Body of pancreas (tissue), 4 donors: ENCODE measurements around the gene SPRED1. TPM values are rescaled to one million over a fixed set of nuclear protein-coding genes. Genes with fewer than 3 reads are reported as not detected.

Experiments
- ATAC-seq: fragments of 150-250 bp; one replicate; pipeline ENCODE4 v1.9.1; 2016
- DNase-seq, 4 donors: peaks; one replicate each; pipeline ENCODE4 v3.0.0-alpha.2; 2019
- H3K27ac ChIP-seq, 4 donors: fragments of 200-600 bp; sonication (generic); 1 replicate in 3 of 4; 2 replicates in 1 of 4; pipeline versions ENCODE4 v1.5.1 to v1.6.1; 2016 to 2019; ENCODE audit warnings: mild to moderate bottlenecking in 1 of 4, mixed read lengths in 1 of 4, moderate library complexity in 1 of 4
- H3K27me3 ChIP-seq, 2 donors: fragments of 200-600 bp; sonication (generic); one replicate each; pipeline ENCODE4 v1.6.0; 2016; ENCODE audit warnings: mild to moderate bottlenecking in 1 of 2
- H3K36me3 ChIP-seq, 2 donors: fragments of 200-600 bp; sonication (generic); replicated peaks in 1 of 2; 2 replicates each; pipeline ENCODE4 v1.5.1; 2016; ENCODE audit warnings: low read depth in 2 of 2; ENCODE audit not compliant: insufficient read depth in 1 of 2
- H3K4me1 ChIP-seq: fragments of 200-600 bp; sonication (generic); one replicate; pipeline ENCODE4 v1.6.0; 2016
- H3K4me3 ChIP-seq, 2 donors: fragments of 200-600 bp; sonication (generic); 1 replicate in 1 of 2; 2 replicates in 1 of 2; pipeline ENCODE4 v1.5.1; 2016 to 2019
- H3K9me3 ChIP-seq, 3 donors: fragments of 200-600 bp; sonication (generic); 1 replicate in 2 of 3; 2 replicates in 1 of 3; pipeline ENCODE4 v1.5.1; 2016
- CTCF ChIP-seq, 7 experiments: fragments of 450-650 bp in 4 of 7; fragments of 200-600 bp in 3 of 7; sonication (generic) in 3 of 7; IDR thresholded peaks; one replicate each; pipeline ENCODE4 v1.5.1; 2016 to 2019; ENCODE audit warnings: antibody characterized with exemption in 7 of 7
- POLR2A ChIP-seq, 3 donors: fragments of 450-650 bp; IDR thresholded peaks; one replicate each; pipeline ENCODE4 v1.6.1; 2016; ENCODE audit warnings: antibody characterized with exemption in 3 of 3, mild to moderate bottlenecking in 2 of 3
- WGBS, 2 donors: methylation state at CpG; one replicate each; pipeline ENCODE4 v1.1.5; 2017; 5-methylcytosine and 5-hydroxymethylcytosine counted together
- intact Hi-C: fragments of 100-400 bp; cut with DNase I; formaldehyde crosslinking; loops from one replicate; pipeline ENCODE4 v1.15.1; 2023
- total RNA-seq, 2 donors: library from RNA; depleted of rRNA; stranded (reverse); fragments of >200 nt; gene quantifications; one replicate each; pipeline ENCODE4 v1.1.0, GENCODE V29; 2016

The SPRED1 gene
- total RNA-seq, 2 donors from 2014 or later: 11.7 to 12.9 TPM

GRCh38 chr15:38263251-38263650 lies 10.6 kb downstream of the SPRED1 start:
- no peak for ATAC-seq
- Histone ChIP-seq H3K27ac (no peak overlapping the region), H3K9me3 (no peaks in the 10 kb centered on the region), H3K36me3 (no peaks in the 10 kb centered on the region), H3K4me1 (no peaks in the 10 kb centered on the region), H3K27me3 (no peaks in the 10 kb centered on the region), H3K4me3 (no peak overlapping the region)
- 97 to 98% methylated on average over 3 of the region's 3 CpGs for WGBS, 2 donors
- intact Hi-C loops: no loop called here
- TF ChIP-seq CTCF (IDR thresholded peaks at IDR 0.05): no peak
- TF ChIP-seq POLR2A (IDR thresholded peaks at IDR 0.05): no peak
- DNase-seq: no peak

DNA sequence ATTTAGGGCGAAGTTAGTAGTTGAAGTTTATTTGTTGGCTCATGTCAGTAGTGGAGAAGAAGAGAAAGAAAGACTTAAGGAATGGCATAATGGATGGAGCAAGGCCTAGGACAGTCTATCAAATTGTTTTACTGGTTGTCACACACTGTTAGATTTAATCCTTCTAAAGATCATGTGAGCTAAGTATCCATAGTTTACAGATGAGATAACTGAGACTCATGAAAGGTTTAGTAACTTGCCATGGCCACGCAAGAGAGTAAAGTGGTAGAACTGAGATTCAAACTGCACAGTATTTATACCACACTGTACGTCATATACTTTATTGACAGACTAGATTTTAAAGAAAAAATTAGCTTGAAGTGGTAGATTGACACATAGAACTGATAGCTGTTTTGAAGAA lies 11.4 kb downstream of the SPRED1 start:
- Histone ChIP-seq H3K27ac (no peak overlapping the region), H3K36me3 (no peaks in the 10 kb centered on the region), H3K9me3 (no peaks in the 10 kb centered on the region), H3K4me3 (no peak overlapping the region), H3K27me3 (no peaks in the 10 kb centered on the region), H3K4me1 (no peaks in the 10 kb centered on the region)
- 83 to 86% methylated on average over 3 of the region's 3 CpGs for whole genome bisulfite sequencing, 2 donors
- TF ChIP-seq CTCF (IDR thresholded peaks at IDR 0.05): no peak
- TF ChIP-seq POLR2A (IDR thresholded peaks at IDR 0.05): no peak
- DNase-seq: no peak
- intact Hi-C loops: no loop called here
- ATAC-seq: no peak

DNA sequence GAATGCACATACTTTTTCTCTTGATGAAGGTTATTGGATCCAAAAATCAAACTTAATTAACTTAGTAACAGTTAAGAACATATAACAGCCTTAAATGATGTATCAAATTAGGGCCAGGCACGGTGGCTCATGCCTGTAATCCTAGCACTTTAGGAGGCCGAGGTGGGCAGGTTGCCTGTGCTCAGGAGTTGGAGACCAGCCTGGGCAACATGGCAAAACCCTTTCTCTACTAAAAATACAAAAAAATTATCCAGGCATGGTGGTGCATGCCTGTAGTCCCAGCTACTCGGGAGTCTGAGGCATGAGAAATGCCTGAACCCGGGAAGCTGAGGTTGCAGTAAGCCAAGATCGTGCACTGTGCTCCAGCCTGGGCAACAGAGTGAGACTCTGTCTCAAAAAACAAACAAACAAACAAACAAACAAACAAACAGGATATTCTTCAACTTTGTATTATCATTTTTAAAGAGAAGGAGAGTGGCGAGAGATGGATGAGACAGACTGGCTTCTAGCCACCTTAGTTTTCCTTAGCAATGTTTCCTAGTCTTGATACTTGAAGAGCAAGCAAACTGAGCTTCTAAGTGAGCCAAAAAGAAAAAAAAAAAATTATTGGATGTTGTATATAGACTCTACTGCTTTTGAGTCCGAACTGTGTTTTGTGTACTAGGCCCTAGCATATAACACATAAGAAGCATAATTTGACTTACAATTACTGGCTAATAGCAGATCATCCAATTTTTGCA lies 13.8 kb downstream of the SPRED1 start:
- no peaks in the 10 kb centered on the region for H3K9me3 ChIP-seq
- no peaks in the 10 kb centered on the region for H3K36me3 ChIP-seq
- 70 to 73% methylated on average over 7 of the region's 7 CpGs for WGBS, 2 donors
- no peak for ATAC-seq
- intact Hi-C loops: no loop called here
- H3K4me3 ChIP-seq: no peak overlapping the region
- no peaks in the 10 kb centered on the region for H3K4me1 ChIP-seq
- no peaks in the 10 kb centered on the region for H3K27me3 ChIP-seq
- TF ChIP-seq POLR2A (IDR thresholded peaks at IDR 0.05) (no peak), CTCF (IDR thresholded peaks at IDR 0.05) (no peak)
- no peak for DNase-seq
- no peak overlapping the region for H3K27ac ChIP-seq

- no peak overlapping the region for H3K27ac ChIP-seq
- peaks cover 4% of the 10 kb centered on the region for H3K4me1 ChIP-seq
- 87 to 88% methylated on average over 3 of the region's 3 CpGs for WGBS, 2 donors
- TF ChIP-seq CTCF (IDR thresholded peaks at IDR 0.05): no peak
- H3K9me3 ChIP-seq: no peaks in the 10 kb centered on the region
- no peaks in the 10 kb centered on the region for H3K27me3 ChIP-seq
- no peaks in the 10 kb centered on the region for H3K36me3 ChIP-seq
- DNase-seq: no peak
- intact Hi-C loops: no loop called here
- ATAC-seq: no peak
- H3K4me3 ChIP-seq: no peak overlapping the region
These were observed 14.9 kb downstream of the SPRED1 start for GRCh38 chr15:38267421-38268022.

GRCh38 chr15:38271144-38271543 lies 18.5 kb downstream of the SPRED1 start:
- Histone ChIP-seq H3K4me3 (no peak overlapping the region), H3K27me3 (no peaks in the 10 kb centered on the region), H3K9me3 (no peaks in the 10 kb centered on the region), H3K36me3 (no peaks in the 10 kb centered on the region), H3K27ac (no peak overlapping the region), H3K4me1 (peaks cover 5% of the 10 kb centered on the region)
- DNase-seq (no peak), ATAC-seq (no peak)
- TF ChIP-seq POLR2A (IDR thresholded peaks at IDR 0.05) (no peak), CTCF (IDR thresholded peaks at IDR 0.05) (no peak)
- intact Hi-C loops: no loop called here
